Peyer's patch (tissue), 4 donors: ENCODE measurements around the gene GMFB.
A peak's percentile ranks its signal among the peaks of the same experiment; 100 is the strongest.

Experiments used
- CTCF ChIP-seq, 6 experiments: fragments of 450-650 bp in 4 of 6; fragments of 200-600 bp in 2 of 6; sonication (generic) in 1 of 6; IDR thresholded peaks; one replicate each; pipeline ENCODE4 v1.5.1; 2017 to 2019; ENCODE audit warnings: antibody characterized with exemption in 6 of 6, mild to moderate bottlenecking in 3 of 6, moderate library complexity in 1 of 6
- POLR2A ChIP-seq, 2 donors: fragments of 450-650 bp; IDR thresholded peaks; one replicate each; pipeline ENCODE4 v1.5.1; 2017; ENCODE audit warnings: antibody characterized with exemption in 2 of 2, mild to moderate bottlenecking in 2 of 2, moderate library complexity in 2 of 2

DNA sequence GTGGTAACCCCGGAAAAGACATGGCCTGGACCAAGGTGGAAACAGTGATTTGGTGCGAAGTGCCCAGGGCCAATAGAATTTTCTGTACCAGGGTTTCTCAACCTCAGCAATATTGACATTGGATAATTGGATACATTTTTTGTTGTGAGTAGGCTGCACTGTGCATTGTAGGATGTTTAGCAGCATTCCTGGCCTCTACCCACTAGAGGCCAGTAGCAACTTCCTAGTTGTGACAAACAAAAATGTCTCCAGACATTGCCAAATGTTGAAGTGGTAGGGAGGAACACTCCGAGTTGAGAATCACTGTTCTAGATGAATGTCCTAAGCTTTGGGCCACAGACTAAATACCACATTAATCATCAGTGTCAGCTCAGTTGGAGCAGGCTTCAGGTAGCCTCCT, 14.7 kb upstream of the GMFB start:
- TF ChIP-seq CTCF (IDR thresholded peaks at IDR 0.05) (peak in 3 of 6 experiments; percentile 23 to 34 (median 25)), POLR2A (IDR thresholded peaks at IDR 0.05) (no peak)
